ENCODE results near the gene FHAD1.

The FHAD1 gene

GRCh38 chr1:15422871-15423270, 175.8 kb downstream of the FHAD1 start:
- no peak overlapping the region for H3K4me3 ChIP-seq (ENCODE audit: low read depth, low read length)
- no peak for DNase-seq (ENCODE audit: low read depth)
- no peak for TF ChIP-seq CTCF (IDR thresholded peaks at IDR 0.05; ENCODE audit: control insufficient read depth, extremely low read depth, insufficient read depth)

- H3K4me3 ChIP-seq (ENCODE audit: low read depth, low read length), result no peak overlapping the region
- no peak for DNase-seq (ENCODE audit: low read depth)
- no peak for TF ChIP-seq CTCF (IDR thresholded peaks at IDR 0.05; ENCODE audit: control insufficient read depth, extremely low read depth, insufficient read depth)
These were observed 176.5 kb downstream of the FHAD1 start for GRCh38 chr1:15423355-15424077.

- TF ChIP-seq CTCF (IDR thresholded peaks at IDR 0.05; ENCODE audit: control insufficient read depth, extremely low read depth, insufficient read depth), result no peak
- no peak for DNase-seq (ENCODE audit: low read depth)
- H3K4me3 ChIP-seq (ENCODE audit: low read depth, low read length), result no peak overlapping the region
These were observed 177.2 kb downstream of the FHAD1 start for GRCh38 chr1:15424146-15424667.

GRCh38 chr1:15424981-15425380, 178.0 kb downstream of the FHAD1 start:
- DNase-seq (ENCODE audit: low read depth), result no peak
- TF ChIP-seq CTCF (IDR thresholded peaks at IDR 0.05; ENCODE audit: control insufficient read depth, extremely low read depth, insufficient read depth), result no peak
- no peak overlapping the region for H3K4me3 ChIP-seq (ENCODE audit: low read depth, low read length)

- no peak overlapping the region for H3K4me3 ChIP-seq (ENCODE audit: low read depth, low read length)
- TF ChIP-seq CTCF (IDR thresholded peaks at IDR 0.05; ENCODE audit: control insufficient read depth, extremely low read depth, insufficient read depth), result no peak
- no peak for DNase-seq (ENCODE audit: low read depth)
These were observed 178.5 kb downstream of the FHAD1 start for GRCh38 chr1:15425521-15425920.

- no peak for DNase-seq (ENCODE audit: low read depth)
- H3K4me3 ChIP-seq (ENCODE audit: low read depth, low read length), result no peak overlapping the region
- TF ChIP-seq CTCF (IDR thresholded peaks at IDR 0.05; ENCODE audit: control insufficient read depth, extremely low read depth, insufficient read depth), result no peak
These were observed 178.9 kb downstream of the FHAD1 start for GRCh38 chr1:15425958-15426357.
